KOPT-K1 (cell line): ENCODE results near the gene KRTAP1-5.
"Not testable (repeated sequence)": the region's sequence is repeated elsewhere in the genome, so short reads cannot be mapped to it uniquely, and the experiment has no call there.

Experiments
- H3K27ac ChIP-seq: fragments of 200-600 bp; sonication (generic); 2 replicates; pipeline ENCODE4 v1.5.1; 2016; ENCODE audit warnings: antibody characterized with exemption, mild to moderate bottlenecking, low read depth, low read length; ENCODE audit not compliant: poor library complexity, severe bottlenecking
- H3K36me3 ChIP-seq: fragments of 200-600 bp; sonication (generic); 2 replicates; pipeline ENCODE4 v1.5.1; 2017; ENCODE audit warnings: antibody characterized with exemption, mild to moderate bottlenecking, low read length, moderate library complexity; ENCODE audit not compliant: insufficient read depth
- H3K9me3 ChIP-seq: fragments of 200-600 bp; sonication (generic); 2 replicates; pipeline ENCODE4 v1.5.1; 2017; ENCODE audit warnings: antibody characterized with exemption, low read length, mild to moderate bottlenecking; ENCODE audit not compliant: insufficient read depth, poor library complexity, severe bottlenecking

The KRTAP1-5 gene

DNA sequence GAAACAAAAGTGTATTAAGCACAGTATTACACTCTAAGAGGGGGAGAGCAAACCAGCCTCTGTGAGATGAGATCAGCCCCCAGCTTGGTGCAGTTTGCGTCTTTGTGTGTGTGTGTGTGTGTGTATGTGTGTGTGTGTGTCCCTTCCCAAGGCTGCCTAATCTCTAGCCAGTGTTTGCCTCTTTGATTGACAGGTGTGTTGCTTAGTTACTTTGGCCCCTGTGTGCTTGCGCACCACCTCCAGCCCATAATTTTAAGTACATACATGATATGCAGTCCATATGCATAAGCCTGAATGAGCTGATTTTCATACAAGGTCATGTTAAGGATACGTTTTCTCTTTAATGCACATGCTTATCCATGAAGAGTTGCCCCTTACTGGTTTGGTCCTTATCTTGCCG is 25.2 kb downstream of the KRTAP1-5 start:
- no peaks in the 10 kb centered on the region for H3K9me3 ChIP-seq
- H3K27ac ChIP-seq: no peak overlapping the region

DNA sequence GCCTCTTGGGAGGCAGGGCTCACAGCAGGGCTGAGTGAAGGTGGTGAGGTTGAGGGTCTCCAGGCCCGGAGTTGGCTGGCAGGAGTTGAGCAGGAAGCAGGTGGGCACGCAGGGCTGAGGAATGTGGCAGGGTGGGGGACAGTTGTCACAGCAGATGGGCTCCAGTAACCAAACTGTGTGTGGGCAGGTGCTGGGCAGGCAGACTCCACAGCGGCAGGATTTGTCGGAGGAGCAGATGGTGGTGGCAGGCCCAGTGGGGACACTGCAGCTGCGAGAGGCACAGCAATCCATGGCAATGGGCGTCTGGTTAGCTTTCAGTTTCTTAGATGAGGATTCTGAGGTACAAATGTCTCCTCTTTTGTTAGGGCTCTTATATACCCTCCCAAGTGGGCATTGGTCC is 27.4 kb downstream of the KRTAP1-5 start, which contains the start of gene KRTAP3-2:
TSS of gene KRTAP3-2 (minus strand) at position 344 of the 400 bp plus-strand sequence. CDS start at position 291, 53 bp downstream.
- H3K36me3 ChIP-seq, H3K9me3 ChIP-seq, H3K27ac ChIP-seq: not testable (repeated sequence)

More for the DNA sequence above, 25.2 kb downstream of the KRTAP1-5 start:
- no peaks in the 10 kb centered on the region for H3K36me3 ChIP-seq

DNA sequence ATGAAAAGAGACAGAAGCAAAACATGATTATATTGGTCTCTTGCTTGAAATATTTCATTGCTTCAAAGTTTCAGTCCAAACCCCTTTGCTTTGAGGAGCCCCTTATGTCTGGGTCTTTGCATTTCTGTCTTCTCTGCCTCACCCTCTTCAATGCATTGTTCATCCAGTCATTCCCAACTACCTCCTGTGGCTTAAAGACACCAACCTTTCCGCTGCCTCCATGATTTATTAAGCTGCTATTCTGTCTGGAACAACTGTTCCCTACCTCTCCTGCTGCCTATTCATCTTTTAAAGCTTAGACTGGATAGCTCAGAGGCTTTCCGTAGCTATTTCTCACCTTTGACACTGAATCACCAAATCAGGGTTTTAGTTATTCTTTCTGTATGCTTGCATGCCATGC is 29.6 kb downstream of the KRTAP1-5 start:
- H3K36me3 ChIP-seq: no peaks in the 10 kb centered on the region
- H3K27ac ChIP-seq: no peak overlapping the region
- H3K9me3 ChIP-seq: no peaks in the 10 kb centered on the region

DNA sequence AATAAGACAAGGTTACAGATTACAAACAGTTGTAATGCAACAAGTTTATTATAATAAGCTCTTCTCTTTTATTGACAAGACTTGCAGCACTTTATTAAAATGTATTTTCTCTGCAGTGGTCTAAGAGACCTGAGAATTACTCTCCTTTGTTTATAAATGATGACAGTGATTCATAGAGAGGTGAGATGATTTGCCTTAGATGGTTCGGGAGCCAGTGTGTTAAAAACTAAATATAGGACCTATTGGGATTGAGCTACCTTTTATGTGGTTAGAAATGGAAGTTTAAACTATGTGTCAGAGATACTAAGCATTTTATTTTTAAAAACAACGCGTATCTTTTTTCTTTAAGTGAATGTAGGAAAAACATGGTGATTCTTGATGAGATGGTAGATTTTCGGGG is 30.2 kb downstream of the KRTAP1-5 start:
- Histone ChIP-seq H3K9me3 (no peaks in the 10 kb centered on the region), H3K36me3 (no peaks in the 10 kb centered on the region), H3K27ac (no peak overlapping the region)

DNA sequence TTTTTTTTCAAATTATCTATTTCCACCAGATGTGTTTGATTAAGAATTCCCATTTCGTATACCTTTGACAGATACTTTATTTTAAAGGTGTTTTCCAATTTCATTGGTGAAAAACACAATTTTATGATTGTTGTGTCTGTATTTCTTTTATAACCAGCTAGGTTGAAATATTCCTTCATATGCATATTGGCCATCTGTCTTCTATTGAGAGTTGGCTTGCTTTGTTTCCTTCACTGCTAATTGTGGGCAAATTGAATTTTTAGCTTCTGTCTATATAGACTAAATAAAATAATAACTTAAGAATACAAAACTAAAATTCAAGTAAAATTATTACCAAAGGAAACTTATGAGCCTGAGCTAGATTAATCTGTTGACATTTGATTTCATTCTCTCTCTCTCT is 31.9 kb downstream of the KRTAP1-5 start:
- Histone ChIP-seq H3K36me3 (no peaks in the 10 kb centered on the region), H3K27ac (no peak overlapping the region), H3K9me3 (peaks cover 3% of the 10 kb centered on the region)

DNA sequence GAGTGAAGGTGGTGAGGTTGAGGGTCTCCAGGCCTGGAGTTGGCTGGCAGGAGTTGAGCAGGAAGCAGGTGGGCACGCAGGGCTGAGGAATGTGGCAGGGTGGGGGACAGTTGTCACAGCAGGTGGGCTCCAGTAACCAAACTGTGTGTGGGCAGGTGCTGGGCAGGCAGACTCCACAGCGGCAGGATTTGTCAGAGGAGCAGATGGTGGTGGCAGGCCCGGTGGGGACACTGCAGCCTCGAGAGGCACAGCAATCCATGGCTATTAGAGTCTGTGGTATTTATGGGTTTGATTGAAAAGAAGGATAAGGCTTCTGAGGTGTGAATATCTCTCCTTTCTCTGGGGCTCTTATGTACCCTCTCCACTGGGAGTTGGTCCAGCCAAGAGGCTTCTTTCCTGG is 33.2 kb downstream of the KRTAP1-5 start, which contains the start of gene KRTAP3-3:
TSS of gene KRTAP3-3 (minus strand) at position 326 of the 400 bp plus-strand sequence. CDS start at position 259, 67 bp downstream.
- H3K27ac ChIP-seq: no peak within 1 kb of the TSS
- peaks cover 3% of the 10 kb centered on the region for H3K9me3 ChIP-seq
- no peaks in the 10 kb centered on the region for H3K36me3 ChIP-seq

DNA sequence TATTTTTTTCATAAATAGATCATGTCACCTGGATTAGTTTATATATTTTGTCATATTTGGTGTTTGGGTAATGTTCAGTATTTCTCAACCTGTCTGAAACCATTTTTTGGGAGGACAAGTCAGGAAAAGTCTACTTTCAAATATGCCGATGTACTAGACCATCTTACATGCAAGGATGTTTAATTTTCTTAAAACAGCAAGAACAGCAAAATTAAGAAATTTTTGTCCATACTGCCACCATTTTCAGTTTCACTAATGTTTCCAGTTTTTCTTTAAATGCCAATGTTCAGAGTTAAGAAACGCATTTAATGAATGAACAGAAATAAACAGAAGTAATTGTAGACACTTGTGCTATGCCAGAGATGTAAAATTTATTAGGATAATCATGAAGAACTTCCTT is 33.9 kb downstream of the KRTAP1-5 start:
- H3K36me3 ChIP-seq: no peaks in the 10 kb centered on the region
- no peak overlapping the region for H3K27ac ChIP-seq
- peaks cover 3% of the 10 kb centered on the region for H3K9me3 ChIP-seq

DNA sequence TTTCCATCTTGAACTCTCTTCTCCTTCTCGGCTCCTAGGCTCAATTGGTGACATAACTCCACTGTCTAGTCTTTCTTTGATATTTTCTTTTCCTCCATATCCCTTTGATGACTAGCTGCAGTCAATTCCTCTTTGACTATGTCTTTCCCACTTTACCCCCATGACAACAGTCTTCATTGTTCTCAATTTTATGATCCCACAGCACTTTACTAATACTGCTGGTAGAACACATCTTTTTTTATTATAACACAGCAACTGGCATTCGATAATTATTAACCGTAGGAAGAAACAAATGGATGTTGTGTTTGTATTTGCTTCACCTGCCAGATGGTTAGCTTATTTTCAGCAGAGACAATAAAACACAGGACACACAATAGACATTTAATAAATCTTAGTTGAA is 34.3 kb downstream of the KRTAP1-5 start:
- no peaks in the 10 kb centered on the region for H3K36me3 ChIP-seq
- peaks cover 3% of the 10 kb centered on the region for H3K9me3 ChIP-seq
- H3K27ac ChIP-seq: no peak overlapping the region

DNA sequence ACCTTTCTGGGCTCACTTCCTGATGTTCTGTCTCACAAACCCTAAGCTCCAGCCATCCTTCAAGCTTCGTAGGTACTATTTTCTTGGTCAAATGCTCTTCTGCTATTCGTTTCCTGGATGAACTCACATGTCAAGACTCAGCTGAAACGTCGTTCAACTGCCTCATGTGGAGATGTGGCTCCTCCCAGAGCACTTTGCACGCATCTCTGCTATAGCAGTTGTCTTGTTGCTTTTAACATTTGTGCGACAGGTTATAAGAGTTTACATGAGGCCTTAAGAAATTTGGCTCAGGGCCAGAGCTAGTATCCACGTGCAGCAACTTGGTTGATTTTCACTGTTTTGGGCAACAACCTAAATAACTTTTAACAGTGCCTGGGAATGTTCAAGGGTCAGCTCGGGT is 40.1 kb downstream of the KRTAP1-5 start:
- Histone ChIP-seq H3K36me3 (no peaks in the 10 kb centered on the region), H3K9me3 (peaks cover 3% of the 10 kb centered on the region)

DNA sequence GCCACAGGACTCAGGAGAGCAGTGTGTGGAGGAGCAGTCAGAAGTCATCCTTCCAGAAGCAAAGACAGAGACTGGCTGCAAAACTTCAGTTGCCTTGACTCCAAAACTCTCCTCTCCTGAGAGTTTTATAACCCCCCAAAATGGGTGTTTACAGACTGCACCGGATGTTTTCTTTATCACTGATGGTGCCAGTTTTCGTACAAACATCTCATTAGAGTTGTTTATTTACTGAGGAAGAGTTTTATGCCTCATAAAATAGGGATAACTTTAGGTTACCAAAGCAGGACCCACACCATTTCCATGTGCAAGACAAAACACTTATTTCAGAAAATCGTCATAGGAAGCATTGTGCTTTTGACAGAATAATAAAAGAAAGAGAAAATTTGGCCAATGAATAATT is 42.8 kb downstream of the KRTAP1-5 start, which contains the start of gene KRT40:
TSS of gene KRT40 (minus strand) at position 101 of the 400 bp plus-strand sequence. CDS start at position 48, 53 bp downstream.
- Histone ChIP-seq H3K36me3 (no peaks in the 10 kb centered on the region), H3K9me3 (no peaks in the 10 kb centered on the region), H3K27ac (no peak within 1 kb of the TSS)

More for the DNA sequence above, 40.1 kb downstream of the KRTAP1-5 start:
- H3K27ac ChIP-seq: no peak overlapping the region

DNA sequence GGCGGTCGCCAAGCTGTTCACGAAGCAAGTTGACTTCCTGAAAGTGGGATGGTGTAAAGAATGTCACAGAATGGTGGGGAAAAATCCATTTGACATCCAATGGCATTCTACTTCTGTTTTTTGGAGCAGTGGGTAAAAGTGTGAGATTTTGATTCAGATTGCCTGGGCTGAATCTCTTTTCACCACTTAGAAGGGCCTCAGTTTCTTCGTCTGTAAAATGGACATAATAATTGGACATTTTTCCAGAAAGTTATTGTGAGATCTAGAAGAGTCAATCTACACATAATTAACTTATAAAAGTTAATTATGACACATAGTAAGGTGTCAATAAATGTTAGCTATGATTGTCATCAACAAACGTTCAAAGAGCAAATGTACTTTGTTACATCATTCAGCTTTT is 45.9 kb downstream of the KRTAP1-5 start:
- Histone ChIP-seq H3K27ac (no peak overlapping the region), H3K36me3 (no peaks in the 10 kb centered on the region), H3K9me3 (no peaks in the 10 kb centered on the region)

DNA sequence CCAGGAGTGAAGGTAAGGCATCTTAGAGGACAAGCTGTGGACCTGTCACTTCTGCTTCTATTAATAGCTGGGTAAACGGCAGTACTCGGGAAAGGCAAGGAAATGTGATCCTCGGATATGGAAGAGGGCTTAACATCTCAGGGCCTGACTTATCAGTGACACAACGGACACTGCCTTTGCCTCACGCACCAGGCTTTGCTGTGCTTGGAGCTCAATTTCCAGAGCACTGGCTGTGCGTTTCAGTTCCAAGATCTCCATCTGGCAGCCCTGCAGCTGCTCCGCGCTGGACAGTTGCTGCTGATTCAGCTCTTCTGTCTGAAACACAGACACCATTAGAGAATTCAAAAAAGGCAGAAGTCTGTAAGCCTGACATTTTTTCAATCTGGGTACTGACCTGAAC is 46.4 kb downstream of the KRTAP1-5 start:
- H3K36me3 ChIP-seq: no peaks in the 10 kb centered on the region
- no peaks in the 10 kb centered on the region for H3K9me3 ChIP-seq
- no peak overlapping the region for H3K27ac ChIP-seq

DNA sequence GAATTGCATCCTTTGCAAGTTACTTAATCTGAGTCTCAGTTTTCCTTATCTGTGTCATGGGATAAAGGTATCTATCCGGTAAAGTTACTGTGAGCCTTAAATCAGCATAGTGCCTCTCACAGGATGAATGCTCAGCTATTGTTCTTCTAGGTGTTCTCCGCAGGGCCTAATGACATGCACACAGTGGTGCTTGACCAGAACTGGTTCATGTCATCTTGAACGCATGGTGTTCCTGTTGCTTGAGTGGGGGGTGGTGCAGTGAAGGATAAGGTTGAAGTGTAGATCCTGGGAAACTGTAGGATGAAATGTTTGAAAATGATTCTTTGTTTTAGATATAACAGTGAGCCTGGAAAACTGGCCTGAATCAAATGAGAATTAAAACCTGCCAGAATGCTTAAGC is 46.9 kb downstream of the KRTAP1-5 start:
- Histone ChIP-seq H3K27ac (no peak overlapping the region), H3K9me3 (no peaks in the 10 kb centered on the region), H3K36me3 (no peaks in the 10 kb centered on the region)

DNA sequence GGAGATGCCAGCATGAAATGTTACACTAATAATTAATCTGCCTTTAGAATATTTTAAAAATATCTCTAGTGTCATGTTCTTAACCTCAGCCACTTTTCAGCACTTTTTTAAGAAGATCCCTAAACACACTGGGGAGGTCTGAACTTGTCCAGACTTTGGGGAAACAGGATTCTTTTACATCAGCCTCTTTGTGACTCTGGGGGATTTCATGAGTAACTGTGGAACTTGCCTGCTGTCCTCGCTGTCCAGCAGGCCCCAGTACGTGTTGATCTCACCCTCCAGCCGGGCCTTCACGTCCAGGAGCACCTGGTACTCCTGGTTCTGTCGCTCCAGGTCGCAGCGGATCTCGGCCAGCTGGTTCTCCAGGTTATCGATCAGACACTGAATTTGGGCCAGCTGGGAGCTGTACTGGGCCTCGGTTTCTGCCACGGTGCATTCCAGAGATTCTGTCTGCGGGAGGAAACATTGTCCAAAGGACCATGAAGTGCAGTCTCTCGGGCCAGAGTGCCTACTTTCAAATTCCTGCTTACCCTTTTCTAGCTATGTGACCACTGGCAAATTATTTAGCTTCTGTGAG is 48.3 kb downstream of the KRTAP1-5 start:
- Histone ChIP-seq H3K36me3 (no peaks in the 10 kb centered on the region), H3K27ac (no peak overlapping the region), H3K9me3 (no peaks in the 10 kb centered on the region)
